GM21528 (cell line): ENCODE measurements around the gene TRERF1.

Experiments
- ATAC-seq: cut with Tn5 transposase; IDR thresholded peaks from one replicate; pipeline ENCODE4 v1.9.1; 2021; ENCODE audit warnings: mild to moderate bottlenecking, moderate library complexity; ENCODE audit not compliant: unreplicated experiment, low FRiP score

The TRERF1 gene

DNA sequence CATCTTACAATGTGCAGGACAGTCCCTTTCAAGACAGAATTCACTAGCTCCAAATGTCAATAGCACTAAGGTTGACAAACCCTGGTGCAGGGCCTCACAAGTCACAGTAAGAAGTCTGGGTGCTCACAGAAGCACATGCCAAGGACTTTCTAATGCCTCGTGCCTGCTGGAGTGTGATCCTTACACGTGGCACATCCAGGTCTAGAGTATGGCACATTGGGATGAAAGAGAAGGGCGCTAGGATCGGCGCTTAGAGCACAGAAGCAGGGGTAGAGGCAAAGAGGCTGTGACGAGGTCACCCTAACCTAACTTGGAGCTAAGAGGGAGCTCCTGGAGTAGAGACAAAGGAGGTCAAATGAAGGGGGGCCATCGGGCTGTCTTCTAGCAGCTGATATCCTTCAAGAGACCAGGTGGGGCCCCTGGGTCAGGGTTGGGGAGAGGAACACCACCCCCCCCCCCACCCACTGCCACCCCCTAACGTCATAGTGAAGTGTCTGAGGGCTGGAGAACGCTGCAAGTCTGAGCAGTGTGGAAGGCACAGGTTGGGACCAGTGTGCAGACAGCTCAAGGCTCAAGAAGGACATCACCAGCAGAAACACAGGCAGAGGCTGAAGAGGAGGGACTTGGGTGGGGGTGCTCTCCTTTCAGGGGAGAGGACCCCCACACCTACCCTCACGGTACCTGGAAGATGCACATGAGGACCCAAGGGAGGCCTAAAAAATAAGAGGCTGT lies 136.3 kb downstream of the TRERF1 start:
- ATAC-seq = no peak

DNA sequence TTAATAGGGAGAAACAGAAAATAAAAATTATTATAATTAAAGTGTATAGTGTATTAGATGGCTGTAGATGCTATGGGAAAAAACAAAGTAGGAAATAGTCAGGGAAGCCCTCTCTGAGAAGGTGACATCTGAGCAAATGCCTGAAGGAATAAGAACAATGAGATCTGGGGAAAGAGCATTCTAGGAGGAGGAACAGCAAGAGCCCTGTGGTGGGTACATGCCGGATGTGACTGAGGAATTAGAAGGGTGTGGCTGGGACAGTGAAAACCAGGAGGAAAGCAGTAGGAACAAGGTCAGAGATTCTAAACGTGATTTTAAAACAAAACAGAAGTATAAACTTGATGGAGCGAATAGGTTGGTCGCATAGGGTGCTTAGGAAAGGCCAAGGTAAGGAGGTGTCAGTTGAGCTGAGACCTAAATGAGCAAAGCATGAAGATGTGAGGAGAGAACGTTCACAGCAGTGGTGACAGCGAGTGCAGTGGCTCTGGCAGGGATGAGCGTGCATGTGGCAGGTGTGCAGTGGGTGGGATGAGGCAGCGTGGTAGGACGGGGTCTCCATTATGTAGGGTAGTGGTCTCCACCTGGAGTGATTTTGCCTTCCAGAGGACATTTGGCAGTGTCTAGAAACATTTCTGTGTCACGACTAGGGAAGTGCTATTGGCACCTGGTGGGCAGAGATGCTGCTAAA lies 137.0 kb downstream of the TRERF1 start:
- no peak for ATAC-seq

DNA sequence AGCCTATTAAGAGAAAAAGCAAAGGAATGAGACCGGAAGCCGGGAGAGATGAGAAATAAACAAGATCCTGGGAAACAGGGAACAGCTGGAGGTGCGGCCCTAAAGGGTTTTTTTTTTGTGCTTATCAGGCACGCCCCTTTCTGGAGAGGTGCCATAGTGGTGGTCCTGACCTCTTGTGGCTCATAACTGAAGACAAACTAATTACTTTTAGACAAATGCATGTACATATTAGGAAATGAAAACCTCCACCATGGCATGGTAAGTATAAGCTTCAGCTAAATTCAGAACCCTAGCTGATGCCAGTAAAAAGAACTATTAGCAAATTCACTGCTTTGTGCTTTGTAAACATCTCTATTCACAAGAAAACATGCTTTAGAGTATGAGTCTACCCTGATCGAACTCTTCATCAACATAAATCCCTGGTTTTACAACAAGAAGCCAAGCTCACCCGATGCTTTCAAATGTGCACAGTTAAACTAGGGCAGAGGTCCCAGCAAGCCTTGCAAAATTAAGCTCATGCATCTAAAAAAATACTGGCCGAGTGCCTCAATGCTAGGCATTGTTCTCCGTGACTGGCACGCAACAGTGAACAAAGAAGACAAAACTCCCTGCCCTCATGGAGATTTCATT lies 137.7 kb downstream of the TRERF1 start:
- no peak for ATAC-seq

DNA sequence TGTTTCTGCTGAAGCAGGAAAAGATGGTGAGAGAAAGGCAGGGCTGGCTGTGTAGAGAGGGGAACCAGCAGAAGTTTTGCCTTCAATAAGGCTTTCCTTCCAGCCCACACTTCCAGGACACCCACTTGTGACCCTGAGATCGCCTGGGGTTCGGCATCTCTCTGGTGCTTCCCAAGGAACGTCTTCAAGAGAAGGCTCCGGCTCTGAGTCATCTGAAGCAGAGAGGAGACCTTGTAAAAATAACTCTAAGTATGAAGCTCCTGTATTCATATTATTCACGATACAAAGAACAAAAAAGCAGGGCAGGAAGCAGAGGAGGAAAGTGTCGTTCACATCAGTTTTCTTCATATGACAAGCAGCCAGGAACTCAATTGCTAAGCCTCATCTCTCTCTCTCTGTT lies 138.7 kb downstream of the TRERF1 start:
- ATAC-seq = no peak

DNA sequence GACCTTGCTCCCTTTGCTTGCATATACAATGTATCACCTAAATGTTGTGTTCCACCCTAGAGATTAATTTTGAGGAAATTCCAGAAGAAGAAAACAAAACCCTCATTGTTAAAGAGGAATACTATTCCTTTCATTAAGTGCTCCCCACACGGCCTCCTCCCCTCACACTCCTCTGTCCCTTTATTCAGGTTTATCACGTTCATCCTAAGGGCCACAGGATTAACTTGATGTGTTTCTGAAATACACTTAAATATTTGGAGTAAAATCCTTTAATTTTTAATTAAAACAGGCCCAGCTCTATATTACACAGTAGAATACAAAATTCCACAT lies 144.6 kb downstream of the TRERF1 start:
- ATAC-seq = no peak

DNA sequence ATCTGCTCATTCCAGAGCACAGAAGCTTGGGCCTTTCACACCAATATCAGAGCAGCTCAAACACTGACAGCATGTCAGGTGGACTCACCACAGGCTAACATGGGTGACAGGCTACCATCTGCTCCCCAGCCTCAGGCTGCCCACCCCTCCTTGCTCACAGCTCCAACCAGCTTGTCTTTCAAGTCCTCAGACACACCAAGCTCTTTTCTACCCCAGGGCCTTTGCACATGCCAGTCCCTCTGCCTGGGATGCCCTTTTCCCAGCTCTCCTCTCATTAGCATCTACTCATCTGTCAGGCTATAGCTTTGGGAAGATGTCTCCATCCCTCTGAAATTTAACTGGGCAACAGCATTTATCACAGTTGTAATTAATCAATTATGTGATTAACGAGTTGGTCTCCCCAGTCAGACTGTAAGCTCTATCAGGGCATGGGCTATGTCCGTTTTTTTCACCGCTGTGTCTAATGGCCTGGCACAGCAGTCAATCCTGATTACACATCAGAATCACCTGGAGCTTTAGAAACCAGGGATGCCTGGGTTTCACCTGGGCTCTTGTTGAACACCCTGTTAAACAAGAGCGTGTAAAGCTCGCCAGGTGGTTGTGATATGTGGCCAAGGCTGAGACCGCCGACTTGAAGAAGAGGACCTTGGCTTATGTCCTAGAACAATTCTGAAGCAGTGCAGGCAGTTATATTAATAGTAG lies 145.1 kb downstream of the TRERF1 start:
- ATAC-seq = no peak

DNA sequence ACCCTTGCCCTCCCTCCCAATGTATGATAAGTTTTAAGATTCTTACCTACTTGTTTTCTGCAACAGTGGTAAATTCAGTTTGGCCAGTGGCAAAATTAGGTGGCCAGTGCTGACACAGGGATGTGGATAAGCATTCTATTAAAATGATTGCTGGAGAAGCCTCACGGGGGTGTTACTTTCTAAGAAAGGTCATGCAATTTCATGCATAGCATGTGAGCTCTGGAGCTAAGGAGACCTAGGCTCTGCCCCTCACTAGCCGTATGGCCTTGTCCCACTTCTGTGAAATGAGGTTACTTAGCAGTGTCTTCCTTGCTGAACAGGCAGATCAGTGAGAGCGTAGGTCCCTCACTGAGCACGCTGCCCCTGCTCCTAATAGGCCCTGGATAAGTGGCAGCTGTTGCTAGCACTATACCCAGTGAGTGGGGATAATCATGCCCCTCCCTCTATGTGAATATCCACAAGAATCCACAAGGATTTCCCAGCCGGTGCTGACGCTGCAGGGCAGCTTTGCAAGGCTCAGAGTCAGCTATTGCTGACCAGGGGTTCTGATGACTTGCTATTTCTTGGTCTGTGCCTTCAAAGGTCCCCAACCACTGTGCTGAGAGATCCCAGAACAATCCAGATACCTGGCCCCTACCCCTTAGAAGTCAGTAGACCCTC lies 147.5 kb downstream of the TRERF1 start:
- ATAC-seq = no peak

DNA sequence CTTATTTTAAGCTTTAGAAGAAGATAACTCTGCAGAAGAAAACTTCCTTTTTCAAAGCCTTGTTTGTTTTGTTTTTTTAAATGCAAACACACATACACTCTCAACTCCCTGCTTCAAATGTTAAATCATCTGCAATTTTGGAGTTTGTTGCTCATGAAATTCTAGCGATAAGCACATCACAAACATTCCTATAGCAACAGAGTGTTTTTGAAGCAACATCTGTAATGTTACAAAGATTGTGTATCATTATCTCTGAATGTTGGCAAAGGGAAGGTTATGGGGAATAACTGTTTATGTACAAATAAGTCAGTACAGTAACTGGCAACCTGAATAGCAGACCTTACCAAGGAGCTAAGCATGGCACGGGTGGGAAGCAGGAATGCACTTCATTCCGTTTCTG lies 149.3 kb downstream of the TRERF1 start:
- ATAC-seq = no peak

DNA sequence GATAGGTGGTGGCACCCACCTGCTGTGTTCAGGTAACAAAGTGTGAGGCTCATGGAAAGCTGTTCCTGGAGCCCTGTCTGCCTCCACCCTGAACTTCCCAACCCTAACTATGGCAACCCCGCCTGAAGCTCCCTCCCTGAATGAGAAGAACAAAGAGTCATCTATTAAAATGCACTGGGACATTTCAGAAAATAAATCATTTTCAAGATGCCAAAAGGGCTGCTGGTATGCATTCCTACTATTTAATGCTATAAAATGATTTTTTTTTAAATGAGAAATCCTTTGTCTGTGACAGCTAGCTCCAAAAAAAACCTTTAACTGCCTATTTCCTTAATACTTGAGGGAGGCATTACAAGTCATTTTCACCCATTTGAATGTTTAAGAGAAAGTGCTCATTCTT lies 149.7 kb downstream of the TRERF1 start:
- ATAC-seq = no peak

DNA sequence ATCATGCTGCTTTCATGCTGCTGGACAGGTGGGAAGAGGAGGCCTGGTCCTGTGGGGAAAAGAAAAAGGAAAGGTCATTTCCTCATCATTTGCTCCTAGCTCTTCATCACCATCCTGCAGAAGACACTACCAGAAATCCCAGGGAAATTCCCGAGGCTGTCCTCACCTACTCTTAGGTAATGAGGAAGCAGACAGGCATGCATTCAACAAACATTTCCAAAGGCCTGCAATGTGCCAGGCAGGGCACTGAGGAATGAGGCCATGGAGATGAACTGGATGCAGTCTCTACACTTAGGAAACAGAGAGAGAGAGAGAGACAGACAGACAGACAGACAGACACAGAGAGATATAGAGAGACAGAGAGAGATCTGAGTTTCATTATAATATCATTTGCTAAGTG lies 151.0 kb downstream of the TRERF1 start:
- ATAC-seq = no peak

DNA sequence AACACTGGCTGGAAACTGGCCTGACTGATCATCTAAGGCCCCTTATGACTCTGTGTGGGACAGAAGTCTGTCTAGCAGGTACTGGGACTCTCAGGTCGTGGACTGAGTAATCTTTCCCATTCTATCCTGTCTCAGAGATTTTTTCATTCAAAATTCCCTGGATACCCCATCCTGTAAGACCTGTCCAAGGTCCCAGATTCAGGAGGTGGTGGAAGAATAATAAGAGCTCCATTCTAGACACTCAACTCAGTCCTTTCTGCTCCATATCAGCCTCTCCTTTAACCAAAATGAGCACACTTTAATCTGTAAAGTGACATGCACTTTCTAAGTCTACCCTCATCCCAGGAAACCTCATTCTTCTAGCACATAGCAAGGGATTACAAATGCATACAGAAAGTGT lies 151.5 kb downstream of the TRERF1 start:
- no peak for ATAC-seq

DNA sequence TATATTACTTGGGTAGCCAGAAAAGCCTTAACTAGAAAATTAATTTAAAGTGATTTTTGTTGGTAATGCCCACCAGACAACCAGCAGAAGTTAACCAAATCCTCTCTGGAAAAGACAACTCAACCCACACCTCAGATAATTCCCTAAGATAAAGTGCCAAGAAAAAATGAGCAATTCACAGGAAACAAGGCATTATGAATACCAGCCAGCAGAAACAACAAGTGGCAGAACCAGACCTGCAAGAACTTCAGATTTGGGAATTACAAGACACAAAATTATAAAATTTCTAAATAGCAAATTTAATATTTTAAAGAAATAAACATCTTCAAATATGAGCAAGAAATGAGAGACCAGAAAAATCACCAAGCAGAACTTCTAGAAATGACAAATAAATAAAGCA lies 154.1 kb downstream of the TRERF1 start:
- ATAC-seq = no peak

DNA sequence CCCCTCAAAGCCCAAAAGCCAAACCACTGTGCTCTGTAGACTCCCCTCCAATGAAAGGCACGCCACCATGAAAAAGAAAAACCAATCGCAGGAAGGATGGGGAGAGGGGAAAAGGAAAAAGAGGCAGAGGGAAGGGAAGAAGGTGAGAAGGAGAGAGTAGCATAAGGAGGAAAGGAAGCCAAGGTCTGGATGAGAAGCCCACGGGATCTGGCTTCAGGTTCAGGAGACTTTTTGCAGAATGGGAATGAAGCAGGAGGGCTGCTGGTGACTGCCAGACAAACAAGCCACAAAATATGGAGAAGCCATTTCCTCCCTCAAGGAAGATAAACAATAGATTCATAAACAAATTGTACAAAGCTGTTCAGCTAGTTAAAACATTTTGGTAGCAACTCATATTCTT lies 155.1 kb downstream of the TRERF1 start:
- ATAC-seq = no peak

DNA sequence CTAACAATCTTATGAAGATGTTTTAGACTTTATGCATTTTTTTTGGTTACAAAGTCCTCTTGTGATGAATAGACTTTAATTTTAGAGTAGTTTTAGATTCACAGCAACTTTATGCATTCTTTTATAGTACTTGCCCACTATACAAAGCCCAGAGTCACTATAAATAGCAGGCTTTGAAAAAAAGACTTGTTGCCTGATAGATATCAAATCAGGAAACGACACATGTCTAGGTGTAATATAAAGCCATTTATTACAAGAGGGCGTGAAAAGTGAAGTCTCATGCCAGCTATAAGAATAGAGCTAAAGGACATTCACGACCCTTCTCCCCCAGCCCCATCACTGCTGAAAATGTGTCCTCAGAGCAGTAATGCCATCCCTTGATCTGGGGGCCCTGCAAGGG lies 156.0 kb downstream of the TRERF1 start:
- no peak for ATAC-seq

DNA sequence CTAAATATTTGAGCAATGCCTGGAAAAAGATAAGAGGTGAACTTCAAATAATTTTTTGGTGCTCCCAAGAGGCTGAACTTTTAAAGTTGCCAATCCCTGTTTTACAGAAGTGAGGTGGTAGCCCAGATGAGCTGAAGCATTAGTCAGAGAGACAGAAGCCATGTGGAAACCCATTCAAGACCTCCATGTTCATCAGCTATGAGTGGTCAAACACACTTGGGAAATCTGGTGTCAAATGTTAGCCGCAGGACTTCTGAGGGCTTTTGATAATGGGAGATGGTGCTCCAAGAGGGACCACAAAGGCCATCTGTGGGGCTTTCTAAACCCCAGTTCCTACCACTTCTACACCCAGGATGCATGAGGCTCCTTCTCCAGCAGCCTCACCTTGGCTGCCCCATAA lies 156.5 kb downstream of the TRERF1 start:
- no peak for ATAC-seq

DNA sequence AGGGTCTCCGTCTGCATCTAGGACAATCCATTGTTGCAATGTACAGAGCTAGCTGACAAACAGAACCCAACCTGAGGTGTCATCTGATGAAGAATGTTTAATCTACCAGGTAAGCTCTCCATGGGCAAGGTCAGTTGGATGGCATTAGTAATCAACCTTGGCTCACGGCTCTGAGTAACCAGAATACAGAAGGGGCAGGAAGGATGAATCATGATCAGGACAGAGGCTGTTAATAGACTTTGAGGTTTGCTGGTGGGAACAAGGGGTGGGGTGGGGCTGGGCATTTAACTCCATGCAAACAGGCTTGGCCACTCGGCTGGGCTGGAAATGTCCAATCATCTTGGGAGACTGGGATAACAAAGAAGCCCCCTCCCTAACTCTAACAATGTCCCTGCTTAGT lies 157.0 kb downstream of the TRERF1 start:
- ATAC-seq = no peak

DNA sequence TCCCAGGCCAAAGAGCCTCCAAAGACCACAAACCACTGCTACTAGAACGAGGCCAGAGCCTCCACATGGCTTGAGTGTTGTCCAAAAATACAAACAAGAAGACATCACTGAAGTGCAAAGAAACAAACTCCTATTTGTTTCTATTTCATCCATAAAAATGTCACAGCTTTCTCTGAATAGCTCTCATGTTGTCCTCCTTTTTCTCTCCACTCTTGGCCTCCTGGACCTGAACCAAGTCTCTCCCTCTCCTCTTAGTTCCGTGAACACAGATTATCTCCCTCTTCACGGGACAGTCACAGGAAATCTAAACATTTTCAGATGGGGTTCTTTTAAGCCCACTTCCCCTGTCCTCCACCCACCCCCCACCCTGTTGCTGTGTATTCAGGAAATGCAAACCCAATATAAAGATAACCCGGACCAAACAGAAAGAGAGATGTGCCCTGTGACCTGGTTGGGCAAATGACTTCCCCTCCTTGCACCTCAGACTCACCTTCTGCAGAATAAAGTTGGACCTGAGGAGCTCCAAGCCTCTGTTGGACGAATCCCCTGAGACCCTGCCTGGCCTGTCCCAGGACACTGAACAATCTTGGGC lies 158.2 kb downstream of the TRERF1 start:
- ATAC-seq = no peak

DNA sequence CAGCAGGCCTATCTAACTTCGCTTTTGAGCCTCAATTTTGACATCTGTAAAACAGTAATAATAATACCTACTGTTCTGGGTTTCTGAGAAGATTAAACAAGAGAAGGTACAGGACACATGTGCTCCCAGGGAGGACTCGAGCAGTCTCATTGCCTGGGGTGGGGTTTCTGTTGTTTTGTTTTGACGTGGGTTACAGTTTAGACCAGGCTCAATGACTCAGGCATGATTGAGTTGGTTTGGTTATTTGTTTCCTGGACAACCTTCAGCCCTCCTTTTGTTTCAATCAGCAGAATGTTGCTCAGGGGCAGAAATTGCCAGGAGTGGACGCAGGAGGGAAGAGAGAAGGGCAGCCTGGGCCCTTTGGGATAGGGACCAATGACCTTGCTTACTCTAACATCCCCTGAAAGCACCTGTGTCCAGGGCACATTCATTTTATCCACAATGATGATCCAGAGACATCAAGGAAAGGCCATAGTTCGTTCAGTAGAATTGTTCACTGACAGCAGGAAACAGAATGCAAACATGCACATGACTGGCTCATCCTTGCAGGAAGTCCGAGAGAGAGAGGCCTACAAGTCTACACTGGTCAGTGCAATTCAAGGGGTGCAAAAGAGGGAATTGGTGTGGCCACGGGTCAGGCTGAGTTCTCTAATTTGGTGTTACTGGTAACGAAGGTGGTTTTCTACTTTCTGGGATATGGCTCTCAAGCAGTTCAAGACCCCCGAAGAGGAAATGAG lies 159.6 kb downstream of the TRERF1 start:
- ATAC-seq = no peak

DNA sequence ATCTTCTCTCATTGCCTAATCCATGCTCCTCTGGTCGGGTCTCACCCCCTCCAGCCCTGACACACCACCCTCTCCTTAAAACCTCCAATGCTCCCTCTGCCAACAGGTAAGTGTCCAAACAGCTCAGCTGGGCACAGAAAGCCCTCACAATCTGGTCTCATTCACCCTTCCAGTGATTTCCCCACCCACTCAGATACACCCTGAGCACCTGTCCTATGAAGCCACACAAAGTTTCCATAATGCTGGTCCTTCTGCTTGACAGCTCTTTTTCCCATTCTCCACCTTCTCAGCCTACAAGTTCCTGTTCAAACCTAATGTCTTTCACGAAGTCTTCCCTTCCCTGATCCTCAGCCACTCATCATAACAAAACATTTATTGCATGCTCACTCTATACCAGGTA lies 164.0 kb downstream of the TRERF1 start:
- no peak for ATAC-seq

DNA sequence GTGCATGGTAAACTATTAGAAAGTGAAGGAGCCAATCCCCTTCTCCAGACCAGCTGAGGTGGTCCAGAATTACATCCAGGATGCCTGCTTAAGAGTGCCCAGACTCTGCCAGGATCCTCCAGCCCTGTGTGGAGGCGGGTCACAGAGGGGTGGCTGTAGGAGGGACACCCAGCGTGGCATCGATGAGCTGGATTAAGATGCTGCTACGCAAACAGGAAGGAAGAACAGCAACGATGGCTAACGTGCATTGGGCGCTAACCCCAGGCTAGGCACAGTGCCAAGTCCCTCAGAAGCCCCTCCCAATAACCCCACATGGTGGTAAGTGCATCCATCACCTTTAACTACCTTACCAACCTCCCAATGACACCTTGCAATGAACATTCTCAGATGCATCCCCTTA lies 170.2 kb downstream of the TRERF1 start:
- no peak for ATAC-seq
